H1 (cell line): ENCODE data around the gene DEXI. TPM values are rescaled to one million over a fixed set of nuclear protein-coding genes. Genes with fewer than 3 reads are reported as not detected.

ENCODE experiments used
- BCL11A ChIP-seq, 2 experiments: IDR thresholded peaks; one replicate each; pipeline ENCODE4 v1.6.1; 2011; ENCODE audit warnings: low read depth in 2 of 2, low read length in 2 of 2, mild to moderate bottlenecking in 2 of 2
- BRCA1 ChIP-seq: IDR thresholded peaks from 2 replicates; pipeline ENCODE4 v1.6.1; 2012; ENCODE audit warnings: low read depth, low read length, improper control_type of control experiment
- CHD1 ChIP-seq: IDR thresholded peaks from 2 replicates; pipeline ENCODE4 v1.6.1; 2012; ENCODE audit warnings: low read depth, low read length, improper control_type of control experiment
- RNF2 ChIP-seq: fragments of 200-900, 300-1000 bp; sonication (generic); IDR thresholded peaks from 2 replicates; pipeline ENCODE4 v1.7.1; 2016; ENCODE audit warnings: borderline replicate concordance, low read depth, mild to moderate bottlenecking, antibody characterized with exemption, low read length; ENCODE audit not compliant: poor library complexity, severe bottlenecking; ENCODE audit errors: missing control alignments
- polyA plus RNA-seq, 7 experiments: library from polyadenylated mRNA; depleted of rRNA in 3 of 7; stranded (reverse) in 5 of 7; unstranded in 2 of 7; fragments of >200 nt in 5 of 7; fragments of 200-250 nt in 2 of 7; gene quantifications; 1 replicate in 5 of 7; 2 replicates in 1 of 7; 4 replicates in 1 of 7; pipeline versions ENCODE4 v1.2.1 to v1.2.3, GENCODE V29; 2011 to 2013; ENCODE audit warnings: missing spikeins in 2 of 7, mixed read lengths in 2 of 7
- total RNA-seq: library from RNA; stranded (reverse); fragmentation: NEBNext Ultra II Directional; extraction: Animal tissue kit (Norgen Biotek cat#: 25700); gene quantifications from 2 replicates; pipeline ENCODE4 v1.2.1, GENCODE V29; 2021

DEXI gene
- total and polyA plus RNA-seq, 2 of the 8 experiments (the other 6 are each of a cell fraction or from before 2014, with no cell fraction given) = 39.5 to 47.3 TPM

DNA sequence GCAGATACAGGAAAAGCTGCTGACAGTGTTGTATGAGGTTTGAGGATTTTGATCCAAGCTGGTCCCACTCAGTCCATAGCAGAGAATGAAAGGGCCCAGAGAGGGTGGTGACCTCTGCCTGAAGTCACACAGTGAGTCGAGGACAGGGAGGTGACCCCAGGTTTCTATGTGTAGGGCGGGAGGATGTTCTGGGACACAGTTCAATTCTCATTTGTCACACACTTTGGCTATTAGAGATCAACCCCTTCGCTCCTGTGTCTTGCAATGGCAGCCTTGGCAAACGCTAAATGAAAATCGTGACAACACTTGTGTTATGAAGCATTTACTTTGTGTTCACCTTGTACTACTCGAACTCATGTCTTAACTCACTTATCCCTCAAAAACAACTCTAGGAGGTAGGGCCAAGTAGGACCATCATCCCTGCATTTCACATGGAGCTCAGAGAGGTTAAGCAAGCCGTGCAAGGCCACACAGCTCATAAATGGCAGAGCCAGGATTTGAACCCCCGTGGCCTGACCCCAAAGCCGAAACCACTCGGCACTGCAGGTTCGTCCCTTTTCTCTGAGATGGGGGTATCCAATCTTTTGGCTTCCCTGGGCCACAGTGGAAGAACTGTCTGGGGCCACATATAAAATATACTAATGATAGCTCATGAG lies 10.2 kb downstream of the DEXI start (continued):
- TF ChIP-seq BRCA1 (no peak), BCL11A (IDR thresholded peaks at IDR 0.05; ENCODE audit: low read depth in 2 of 2, low read length in 2 of 2) (no peak), CHD1 (no peak), RNF2 (no peak)
- TF ChIP-seq, all 59 proteins: peak for 0
